Measurements from ENCODE around the gene BBIP1. TPM values are rescaled to one million over a fixed set of nuclear protein-coding genes. Genes with fewer than 3 reads are reported as not detected.
A peak's percentile ranks its signal among the peaks of the same experiment; 100 is the strongest.

Gene BBIP1
- total RNA-seq, 1 experiment from 2014 or later: 46.9 TPM

GRCh38 chr10:110893559-110894179, 25.3 kb downstream of the BBIP1 start:
- intact Hi-C loops (cut with micrococcal nuclease): loop anchor here (1.0 to 5.0 kb wide), 4 partner anchors 89 to 374 kb away; no protein-coding TSS in a partner anchor
- TF ChIP-seq CTCF (IDR thresholded peaks at IDR 0.05; ENCODE audit: unreplicated experiment): peak; percentile 52
- Mint-ChIP-seq H3K9me3 (ENCODE audit: unreplicated experiment) (no peaks in the 10 kb centered on the region), H3K27me3 (ENCODE audit: insufficient read depth, unreplicated experiment) (no peaks in the 10 kb centered on the region), H3K36me3 (ENCODE audit: insufficient read depth, unreplicated experiment) (peaks cover 98% of the 10 kb centered on the region), H3K27ac (ENCODE audit: low read depth, unreplicated experiment) (no peak overlapping the region), H3K4me3 (ENCODE audit: unreplicated experiment) (no peak overlapping the region), H3K4me1 (ENCODE audit: insufficient read depth, unreplicated experiment) (peaks cover 16% of the 10 kb centered on the region)
- BruUV-seq (replicated peaks): no TSS peak
- DNase-seq (ENCODE audit: unreplicated experiment): peak; percentile 54
- POLR2A ChIA-PET: interaction anchor here (0.7 to 1.7 kb wide), 5 partner anchors 21 to 1538 kb away, joined by 3 to 6 read pairs (median 3); partner anchors contain the start of genes BBIP1, PDCD4 and SHOC2
- CTCF ChIA-PET: interaction anchor here (0.5 to 3.6 kb wide), 23 partner anchors 8 to 1583 kb away, joined by 3 to 22 read pairs (median 3); no protein-coding TSS in a partner anchor

GRCh38 chr10:110892602-110893288, 26.2 kb downstream of the BBIP1 start:
- no peak overlapping the region for H3K27ac Mint-ChIP-seq (ENCODE audit: low read depth, unreplicated experiment)
- DNase-seq (ENCODE audit: unreplicated experiment): no peak
- peaks cover 16% of the 10 kb centered on the region for H3K4me1 Mint-ChIP-seq (ENCODE audit: insufficient read depth, unreplicated experiment)
- ChIA-PET CTCF (interaction anchor here (0.6 to 3.6 kb wide), 9 partner anchors 9 to 1584 kb away, joined by 3 to 22 read pairs (median 3); no protein-coding TSS in a partner anchor), POLR2A (interaction anchor here (0.6 to 1.0 kb wide), 2 partner anchors 16 to 192 kb away, joined by 3 read pairs; no protein-coding TSS in a partner anchor)
- intact Hi-C loops (cut with micrococcal nuclease): loop anchor here (1.0 to 5.0 kb wide), 4 partner anchors 88 to 375 kb away; no protein-coding TSS in a partner anchor
- no TSS peak for BruUV-seq (replicated peaks)
- no peak for TF ChIP-seq CTCF (IDR thresholded peaks at IDR 0.05; ENCODE audit: unreplicated experiment)
- H3K4me3 Mint-ChIP-seq (ENCODE audit: unreplicated experiment): no peak overlapping the region
- peaks cover 97% of the 10 kb centered on the region for H3K36me3 Mint-ChIP-seq (ENCODE audit: insufficient read depth, unreplicated experiment)
- H3K27me3 Mint-ChIP-seq (ENCODE audit: insufficient read depth, unreplicated experiment): no peaks in the 10 kb centered on the region
- no peaks in the 10 kb centered on the region for H3K9me3 Mint-ChIP-seq (ENCODE audit: unreplicated experiment)

GRCh38 chr10:110887560-110887959, 31.4 kb downstream of the BBIP1 start:
- no peak for DNase-seq (ENCODE audit: unreplicated experiment)
- CTCF ChIA-PET: interaction anchor here (0.6 to 1.6 kb wide), 3 partner anchors 12 to 142 kb away, joined by 3 to 7 read pairs (median 3); no protein-coding TSS in a partner anchor
- Mint-ChIP-seq H3K4me1 (ENCODE audit: insufficient read depth, unreplicated experiment) (peaks cover 13% of the 10 kb centered on the region), H3K4me3 (ENCODE audit: unreplicated experiment) (no peak overlapping the region), H3K9me3 (ENCODE audit: unreplicated experiment) (no peaks in the 10 kb centered on the region), H3K27ac (ENCODE audit: low read depth, unreplicated experiment) (no peak overlapping the region), H3K36me3 (ENCODE audit: insufficient read depth, unreplicated experiment) (peaks cover 95% of the 10 kb centered on the region), H3K27me3 (ENCODE audit: insufficient read depth, unreplicated experiment) (no peaks in the 10 kb centered on the region)
- POLR2A ChIA-PET: interaction anchor here (0.5 to 2.2 kb wide), 16 partner anchors 10 to 288 kb away, joined by 3 to 14 read pairs (median 4); partner anchors contain the start of gene PDCD4
- no peak for TF ChIP-seq CTCF (IDR thresholded peaks at IDR 0.05; ENCODE audit: unreplicated experiment)
- intact Hi-C loops (cut with micrococcal nuclease): no loop called here
- BruUV-seq (replicated peaks): no TSS peak

All from MCF 10A (cell line).